Nephron progenitor cell (in vitro differentiated cells): Measurements from ENCODE around the gene FBXO11.
A peak's percentile ranks its signal among the peaks of the same experiment; 100 is the strongest.

Experiments used
- DNase-seq: peaks from one replicate; pipeline ENCODE4 v3.0.0; 2021
- H3K27ac Mint-ChIP-seq: 2 replicates; pipeline ENCODE4 v1.8.0; 2021; ENCODE audit warnings: mild to moderate bottlenecking, moderate library complexity, mixed read lengths
- H3K27me3 Mint-ChIP-seq: 2 replicates; pipeline ENCODE4 v1.8.0; 2021; ENCODE audit warnings: mild to moderate bottlenecking, low read depth, mixed read lengths; ENCODE audit not compliant: poor library complexity
- H3K36me3 Mint-ChIP-seq: 2 replicates; pipeline ENCODE4 v1.8.0; 2021; ENCODE audit warnings: low read depth, mixed read lengths
- H3K4me1 Mint-ChIP-seq: 2 replicates; pipeline ENCODE4 v1.8.0; 2021; ENCODE audit warnings: mixed read lengths
- H3K4me3 Mint-ChIP-seq: 2 replicates; pipeline ENCODE4 v1.8.0; 2021; ENCODE audit warnings: mild to moderate bottlenecking, moderate library complexity, mixed read lengths
- H3K9me3 Mint-ChIP-seq: 2 replicates; pipeline ENCODE4 v1.8.0; 2021; ENCODE audit warnings: mild to moderate bottlenecking, moderate library complexity, mixed read lengths
- CTCF ChIP-seq: fragments of 200-600 bp; sonication (generic); IDR thresholded peaks from 2 replicates; pipeline ENCODE4 v1.5.0; 2021; ENCODE audit warnings: antibody characterized with exemption

FBXO11 gene

GRCh38 chr2:47906157-47907038 is at the start of gene FBXO11:
TSS of gene FBXO11 (minus strand) at chr2:47906498. CDS start at chr2:47905720, 778 bp downstream.
- Mint-ChIP-seq H3K4me1 (peaks cover 36% of the 10 kb centered on the region), H3K4me3 (peak within 1 kb of the TSS; percentile 87), H3K36me3 (peaks cover 6% of the 10 kb centered on the region), H3K9me3 (no peaks in the 10 kb centered on the region), H3K27me3 (peaks cover 3% of the 10 kb centered on the region), H3K27ac (peak within 1 kb of the TSS; percentile 99)
- DNase-seq: peak; percentile 84
- TF ChIP-seq CTCF: no peak

- peaks cover 11% of the 10 kb centered on the region for H3K27me3 Mint-ChIP-seq
- DNase-seq: no peak
- no peak for TF ChIP-seq CTCF
- no peaks in the 10 kb centered on the region for H3K36me3 Mint-ChIP-seq
- no peak overlapping the region for H3K27ac Mint-ChIP-seq
- H3K9me3 Mint-ChIP-seq: no peaks in the 10 kb centered on the region
- no peaks in the 10 kb centered on the region for H3K4me1 Mint-ChIP-seq
- H3K4me3 Mint-ChIP-seq: no peak overlapping the region
Observed at GRCh38 chr2:47950340-47951301, 44.3 kb upstream of the FBXO11 start.

GRCh38 chr2:47946593-47946992 is 40.3 kb upstream of the FBXO11 start:
- Mint-ChIP-seq H3K27me3 (peaks cover 11% of the 10 kb centered on the region), H3K4me1 (no peaks in the 10 kb centered on the region), H3K36me3 (no peaks in the 10 kb centered on the region), H3K27ac (no peak overlapping the region), H3K9me3 (no peaks in the 10 kb centered on the region), H3K4me3 (no peak overlapping the region)
- TF ChIP-seq CTCF: no peak
- no peak for DNase-seq

- Mint-ChIP-seq H3K4me3 (no peak overlapping the region), H3K9me3 (no peaks in the 10 kb centered on the region), H3K36me3 (no peaks in the 10 kb centered on the region), H3K27me3 (peaks cover 9% of the 10 kb centered on the region), H3K4me1 (no peaks in the 10 kb centered on the region), H3K27ac (no peak overlapping the region)
- TF ChIP-seq CTCF: no peak
- no peak for DNase-seq
Observed at GRCh38 chr2:47945046-47945781, 38.9 kb upstream of the FBXO11 start.

GRCh38 chr2:47941936-47942335 is 35.6 kb upstream of the FBXO11 start:
- no peak overlapping the region for H3K27ac Mint-ChIP-seq
- no peaks in the 10 kb centered on the region for H3K9me3 Mint-ChIP-seq
- DNase-seq: no peak
- no peaks in the 10 kb centered on the region for H3K4me1 Mint-ChIP-seq
- H3K36me3 Mint-ChIP-seq: no peaks in the 10 kb centered on the region
- H3K4me3 Mint-ChIP-seq: no peak overlapping the region
- H3K27me3 Mint-ChIP-seq: peaks cover 9% of the 10 kb centered on the region
- TF ChIP-seq CTCF: no peak
